SK-N-SH (cell line): ENCODE data around the gene TMEM14B.
"Not testable (repeated sequence)": the region's sequence is repeated elsewhere in the genome, so short reads cannot be mapped to it uniquely, and the experiment has no call there.

Source experiments
- CTCF ChIP-seq: fragments of 200-600 bp; sonication (generic); IDR thresholded peaks from 2 replicates; pipeline ENCODE4 v1.6.1; 2017; ENCODE audit warnings: antibody characterized with exemption, mild to moderate bottlenecking, moderate library complexity
- EP300 ChIP-seq, 2 experiments: IDR thresholded peaks; 2 replicates each; pipeline versions ENCODE4 v1.4.0 to v1.6.1; 2012; ENCODE audit warnings: borderline replicate concordance in 1 of 2, low read depth in 1 of 2, low read length in 1 of 2
- MXI1 ChIP-seq: IDR thresholded peaks from 2 replicates; pipeline ENCODE4 v1.6.1; 2012; ENCODE audit warnings: mild to moderate bottlenecking, low read depth, low read length, improper control_type of control experiment
- REST ChIP-seq: IDR thresholded peaks from 2 replicates; pipeline ENCODE4 v1.6.1; 2012; ENCODE audit warnings: mild to moderate bottlenecking, low read depth, low read length, moderate library complexity
- SMC3 ChIP-seq: IDR thresholded peaks from 2 replicates; pipeline ENCODE4 v1.6.1; 2012; ENCODE audit warnings: low read depth, low read length, improper control_type of control experiment
- TAF1 ChIP-seq: IDR thresholded peaks from 2 replicates; pipeline ENCODE4 v1.6.1; 2012; ENCODE audit warnings: low read depth, mild to moderate bottlenecking, low read length, moderate library complexity, borderline replicate concordance
- USF1 ChIP-seq: IDR thresholded peaks from 2 replicates; pipeline ENCODE4 v1.4.0; 2012; ENCODE audit warnings: low read depth, borderline replicate concordance

- not testable (repeated sequence) for TF ChIP-seq MXI1; CTCF; SMC3; USF1; EP300 (IDR thresholded peaks at IDR 0.05; ENCODE audit: borderline replicate concordance in 1 of 2, low read depth in 1 of 2, low read length in 1 of 2); REST; TAF1
Measured at GRCh38 chr6:10720960-10721849, 26.4 kb upstream of the TMEM14B start.
